HCT116 (cell line): ENCODE data around the gene MOB3B. TPM values are rescaled to one million over a fixed set of nuclear protein-coding genes. Genes with fewer than 3 reads are reported as not detected.

Experiments
- ATAC-seq: fragments of 200-7000 bp; cut with Tn5 transposase; 2 replicates; pipeline ENCODE4 v1.9.1; 2020; ENCODE audit warnings: mild to moderate bottlenecking, moderate library complexity
- BruUV-seq: library from RNA; stranded (reverse); fragments of 400-500 nt; replicated peaks from 2 replicates; lab custom pipeline; 2021; lab: Mats Ljungman, UMichigan
- CTCF ChIA-PET: fragments of 300-600 bp; sonication (Branson Sonifier 250); formaldehyde crosslinking; loops from one replicate; lab custom pipeline; 2021; ENCODE audit warnings: antibody characterized with exemption; lab: Charles Lee
- POLR2A ChIA-PET: fragments of 300-600, 350-600 bp; sonication (Branson Sonifier 250); formaldehyde crosslinking; loops from one replicate; lab custom pipeline; 2021; ENCODE audit warnings: antibody characterized with exemption; lab: Charles Lee
- RAD21 ChIA-PET, 2 experiments: fragments of 300-600 bp; sonication (Branson Sonifier 250); formaldehyde crosslinking; loops; one replicate each; lab custom pipeline; 2023; ENCODE audit warnings: low total read pairs in 2 of 2; ENCODE audit not compliant: uncharacterized antibody in 2 of 2, unreplicated experiment in 2 of 2, low non-redundant PET in 1 of 2; lab: Charles Lee
- DNase-seq: peaks from one replicate; pipeline ENCODE4 v3.0.0-alpha.2; 2010; ENCODE audit warnings: low read depth, low spot score
- H2AFZ ChIP-seq: fragments of 200-600 bp; shearing (Covaris generic), sonication (generic); 2 replicates; pipeline ENCODE4 v1.6.1; 2017; ENCODE audit warnings: low read depth, mixed run types, mixed read lengths, antibody characterized with exemption, low read length; ENCODE audit not compliant: poor library complexity, severe bottlenecking
- H3K27ac ChIP-seq: 2 replicates; pipeline ENCODE4 v1.5.1; 2012; ENCODE audit warnings: low read depth, low read length
- H3K27me3 ChIP-seq: fragments of 200-600 bp; sonication (generic); 2 replicates; pipeline ENCODE4 v1.6.1; 2016; ENCODE audit warnings: mixed run types, low read length, mixed read lengths; ENCODE audit not compliant: insufficient read depth
- H3K36me3 ChIP-seq, 2 experiments: fragments of 200-500 bp in 1 of 2; fragments of 200-600 bp in 1 of 2; sonication (Bioruptor generic) in 1 of 2; sonication (generic) in 1 of 2; 2 replicates each; pipeline versions ENCODE4 v1.5.1 to v1.6.1; 2014 to 2016; ENCODE audit warnings: low read length in 2 of 2, inconsistent platforms in 1 of 2, mixed read lengths in 1 of 2, mixed run types in 1 of 2; ENCODE audit not compliant: insufficient read depth in 2 of 2, control insufficient read depth in 1 of 2
- H3K4me1 ChIP-seq, 2 experiments: fragments of 200-600 bp in 1 of 2; sonication (generic) in 1 of 2; 2 replicates each; pipeline versions ENCODE4 v1.5.1 to v1.6.1; 2012 to 2017; ENCODE audit warnings: low read length in 2 of 2, inconsistent platforms in 1 of 2, mild to moderate bottlenecking in 1 of 2, mixed read lengths in 1 of 2, mixed run types in 1 of 2, moderate library complexity in 1 of 2; ENCODE audit not compliant: insufficient read depth in 2 of 2, control insufficient read depth in 1 of 2
- H3K4me2 ChIP-seq: fragments of 200-600 bp; sonication (generic); 2 replicates; pipeline ENCODE4 v1.6.1; 2017; ENCODE audit warnings: mixed run types, low read length, mixed read lengths
- H3K4me3 ChIP-seq, 2 experiments: fragments of 200-600 bp in 1 of 2; sonication (generic) in 1 of 2; replicated peaks in 1 of 2; 2 replicates each; pipeline ENCODE4 v1.5.1; 2011 to 2016; ENCODE audit warnings: low read length in 2 of 2, control low read depth in 1 of 2, low read depth in 1 of 2, mild to moderate bottlenecking in 1 of 2, mixed read lengths in 1 of 2, mixed run types in 1 of 2
- H3K79me2 ChIP-seq: fragments of 200-600 bp; sonication (generic); 2 replicates; pipeline ENCODE4 v1.6.1; 2017; ENCODE audit warnings: mild to moderate bottlenecking, mixed run types, low read length, moderate library complexity, mixed read lengths; ENCODE audit not compliant: insufficient read depth
- H3K9ac ChIP-seq: fragments of 200-600 bp; sonication (generic); 2 replicates; pipeline ENCODE4 v1.6.1; 2016; ENCODE audit warnings: low read length, mixed read lengths
- H3K9me2 ChIP-seq: fragments of 200-600 bp; sonication (generic), shearing (Covaris generic); 2 replicates; pipeline ENCODE4 v1.6.1; 2017; ENCODE audit warnings: mixed run types, mild to moderate bottlenecking, moderate library complexity; ENCODE audit not compliant: insufficient read depth
- H3K9me3 ChIP-seq, 2 experiments: fragments of 200-500 bp in 1 of 2; fragments of 200-600 bp in 1 of 2; sonication (Bioruptor generic) in 1 of 2; sonication (generic) in 1 of 2; 2 replicates each; pipeline ENCODE4 v1.6.1; 2014 to 2017; ENCODE audit warnings: low read length in 2 of 2, mixed read lengths in 2 of 2, inconsistent platforms in 1 of 2, low read depth in 1 of 2, mild to moderate bottlenecking in 1 of 2, mixed run types in 1 of 2, moderate library complexity in 1 of 2; ENCODE audit not compliant: control insufficient read depth in 1 of 2, insufficient read depth in 1 of 2
- H4K20me1 ChIP-seq: fragments of 200-600 bp; sonication (generic), shearing (Covaris generic); 2 replicates; pipeline ENCODE4 v1.6.1; 2017; ENCODE audit warnings: mixed run types, mild to moderate bottlenecking, moderate library complexity; ENCODE audit not compliant: insufficient read depth
- EGR1 ChIP-seq: IDR thresholded peaks from 2 replicates; pipeline ENCODE4 v1.6.1; 2012; ENCODE audit warnings: low read depth
- ELF1 ChIP-seq: IDR thresholded peaks from 2 replicates; pipeline ENCODE4 v1.6.1; 2012; ENCODE audit warnings: low read depth, borderline replicate concordance
- JUND ChIP-seq: IDR thresholded peaks from 2 replicates; pipeline ENCODE4 v1.6.1; 2012
- POLR2AphosphoS5 ChIP-seq: IDR thresholded peaks from 2 replicates; pipeline ENCODE4 v1.6.1; 2011; ENCODE audit warnings: mild to moderate bottlenecking, low read depth, low read length, moderate library complexity
- intact Hi-C: fragments of 100-400 bp; cut with micrococcal nuclease; formaldehyde crosslinking; loops from 2 replicates; pipeline ENCODE4 v1.10.0; 2022
- total RNA-seq: library from RNA; stranded (reverse); gene quantifications from one replicate; pipeline ENCODE4 v1.2.1, GENCODE V29; 2021; ENCODE audit not compliant: unreplicated experiment
- TF ChIP-seq, protein P1 (sequence below), 3 experiments: fragments of 200-600 bp in 1 of 3; sonication (generic) in 1 of 3; IDR thresholded peaks in 2 of 3; conservative IDR thresholded peaks in 1 of 3; 2 replicates each; pipeline ENCODE4 v1.5.1; 2012 to 2017; ENCODE audit warnings: low read depth in 2 of 3, low read length in 2 of 3, antibody characterized with exemption in 1 of 3, borderline replicate concordance in 1 of 3, control low read depth in 1 of 3, mild to moderate bottlenecking in 1 of 3, mixed read lengths in 1 of 3, mixed run types in 1 of 3, moderate library complexity in 1 of 3; ENCODE audit not compliant: insufficient read depth in 1 of 3
- TF ChIP-seq, protein P2 (sequence below): IDR thresholded peaks from 2 replicates; pipeline ENCODE4 v1.6.1; 2011; ENCODE audit warnings: mild to moderate bottlenecking, low read length, moderate library complexity; ENCODE audit not compliant: insufficient replicate concordance; ENCODE audit errors: extremely low read depth

Gene MOB3B
- total RNA-seq, 1 experiment from 2014 or later = 1.2 TPM

DNA sequence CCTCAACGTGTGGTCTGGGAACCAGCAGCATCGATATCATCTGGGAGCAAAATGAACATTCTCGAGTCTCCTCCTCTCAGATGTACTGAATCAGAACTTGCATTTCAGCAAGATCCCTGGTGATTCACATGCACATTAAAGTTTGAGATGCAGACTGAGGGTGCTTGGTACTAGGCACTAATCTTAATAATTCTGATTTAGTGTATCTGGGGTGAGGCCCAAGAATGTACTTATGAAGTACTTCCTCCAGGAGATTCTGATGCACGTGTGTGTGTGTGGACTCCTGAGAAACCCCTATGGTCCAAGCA lies 176.5 kb downstream of the MOB3B start:
- Histone ChIP-seq H3K4me1 (no peaks in the 10 kb centered on the region), H3K4me3 (no peak overlapping the region), H3K27me3 (no peaks in the 10 kb centered on the region), H3K36me3 (no peaks in the 10 kb centered on the region), H2AFZ (no peak overlapping the region), H3K27ac (no peak overlapping the region), H3K9ac (no peak overlapping the region), H3K79me2 (no peaks in the 10 kb centered on the region), H3K4me2 (no peak overlapping the region), H3K9me3 (no peaks in the 10 kb centered on the region), H4K20me1 (no peaks in the 10 kb centered on the region)
- POLR2A ChIA-PET = no interaction called here
- ATAC-seq = no peak
- RAD21 ChIA-PET = no interaction called here
- CTCF ChIA-PET = no interaction called here
- no TSS peak for BruUV-seq
- no peak for DNase-seq
- intact Hi-C loops = no loop called here
- no peak for TF ChIP-seq ELF1
- TF ChIP-seq POLR2AphosphoS5 = no peak
- no peak for TF ChIP-seq JUND
- no peak for TF ChIP-seq EGR1
- TF ChIP-seq, protein P1, sequence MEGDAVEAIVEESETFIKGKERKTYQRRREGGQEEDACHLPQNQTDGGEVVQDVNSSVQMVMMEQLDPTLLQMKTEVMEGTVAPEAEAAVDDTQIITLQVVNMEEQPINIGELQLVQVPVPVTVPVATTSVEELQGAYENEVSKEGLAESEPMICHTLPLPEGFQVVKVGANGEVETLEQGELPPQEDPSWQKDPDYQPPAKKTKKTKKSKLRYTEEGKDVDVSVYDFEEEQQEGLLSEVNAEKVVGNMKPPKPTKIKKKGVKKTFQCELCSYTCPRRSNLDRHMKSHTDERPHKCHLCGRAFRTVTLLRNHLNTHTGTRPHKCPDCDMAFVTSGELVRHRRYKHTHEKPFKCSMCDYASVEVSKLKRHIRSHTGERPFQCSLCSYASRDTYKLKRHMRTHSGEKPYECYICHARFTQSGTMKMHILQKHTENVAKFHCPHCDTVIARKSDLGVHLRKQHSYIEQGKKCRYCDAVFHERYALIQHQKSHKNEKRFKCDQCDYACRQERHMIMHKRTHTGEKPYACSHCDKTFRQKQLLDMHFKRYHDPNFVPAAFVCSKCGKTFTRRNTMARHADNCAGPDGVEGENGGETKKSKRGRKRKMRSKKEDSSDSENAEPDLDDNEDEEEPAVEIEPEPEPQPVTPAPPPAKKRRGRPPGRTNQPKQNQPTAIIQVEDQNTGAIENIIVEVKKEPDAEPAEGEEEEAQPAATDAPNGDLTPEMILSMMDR (IDR thresholded peaks at IDR 0.05 in 2 of 3, conservative IDR thresholded peaks at IDR 0.05 in 1 of 3; ENCODE audit: borderline replicate concordance in 1 of 3, insufficient read depth in 1 of 3, low read depth in 2 of 3, low read length in 2 of 3) = no peak
- TF ChIP-seq, protein P2, sequence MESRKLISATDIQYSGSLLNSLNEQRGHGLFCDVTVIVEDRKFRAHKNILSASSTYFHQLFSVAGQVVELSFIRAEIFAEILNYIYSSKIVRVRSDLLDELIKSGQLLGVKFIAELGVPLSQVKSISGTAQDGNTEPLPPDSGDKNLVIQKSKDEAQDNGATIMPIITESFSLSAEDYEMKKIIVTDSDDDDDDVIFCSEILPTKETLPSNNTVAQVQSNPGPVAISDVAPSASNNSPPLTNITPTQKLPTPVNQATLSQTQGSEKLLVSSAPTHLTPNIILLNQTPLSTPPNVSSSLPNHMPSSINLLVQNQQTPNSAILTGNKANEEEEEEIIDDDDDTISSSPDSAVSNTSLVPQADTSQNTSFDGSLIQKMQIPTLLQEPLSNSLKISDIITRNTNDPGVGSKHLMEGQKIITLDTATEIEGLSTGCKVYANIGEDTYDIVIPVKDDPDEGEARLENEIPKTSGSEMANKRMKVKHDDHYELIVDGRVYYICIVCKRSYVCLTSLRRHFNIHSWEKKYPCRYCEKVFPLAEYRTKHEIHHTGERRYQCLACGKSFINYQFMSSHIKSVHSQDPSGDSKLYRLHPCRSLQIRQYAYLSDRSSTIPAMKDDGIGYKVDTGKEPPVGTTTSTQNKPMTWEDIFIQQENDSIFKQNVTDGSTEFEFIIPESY = no peak
- TF ChIP-seq, all 23 proteins: peak for 0
- H3K9me2 ChIP-seq = no peaks in the 10 kb centered on the region
